Sigmoid colon (tissue), 7 donors: ENCODE data around the gene TSSK2. TPM values are rescaled to one million over a fixed set of nuclear protein-coding genes. Genes with fewer than 3 reads are reported as not detected.

Experiments
- DNase-seq: peaks from one replicate; pipeline ENCODE4 v3.0.0-alpha.2; 2019
- H3K27ac ChIP-seq, 4 donors: fragments of 200-600 bp; sonication (generic); one replicate each; pipeline ENCODE4 v1.5.1; 2016 to 2019; ENCODE audit warnings: mild to moderate bottlenecking in 1 of 4
- H3K27me3 ChIP-seq, 3 donors: fragments of 200-600 bp; sonication (generic); one replicate each; pipeline ENCODE4 v1.5.1; 2019; ENCODE audit warnings: mild to moderate bottlenecking in 1 of 3
- H3K36me3 ChIP-seq, 4 donors: fragments of 200-600 bp; sonication (generic); one replicate each; pipeline ENCODE4 v1.5.1; 2016 to 2019
- H3K4me1 ChIP-seq, 4 donors: fragments of 200-600 bp; sonication (generic); one replicate each; pipeline ENCODE4 v1.5.1; 2017 to 2019
- H3K4me3 ChIP-seq, 4 donors: fragments of 200-600 bp; sonication (generic); one replicate each; pipeline ENCODE4 v1.5.1; 2017 to 2019; ENCODE audit warnings: mild to moderate bottlenecking in 2 of 4, moderate library complexity in 1 of 4
- H3K9me3 ChIP-seq, 4 donors: fragments of 200-600 bp in 3 of 4; sonication (generic) in 3 of 4; one replicate each; pipeline versions ENCODE4 v1.5.1 to v1.6.1; 2013 to 2019
- EP300 ChIP-seq, 4 donors: sonication (generic); formaldehyde crosslinking; IDR thresholded peaks; one replicate each; pipeline ENCODE4 v1.6.1; 2017; ENCODE audit warnings: antibody characterized with exemption in 4 of 4
- POLR2A ChIP-seq, 2 donors: fragments of 450-650 bp; IDR thresholded peaks; one replicate each; pipeline ENCODE4 v1.6.1; 2016; ENCODE audit warnings: antibody characterized with exemption in 2 of 2, mild to moderate bottlenecking in 2 of 2, moderate library complexity in 2 of 2
- POLR2AphosphoS5 ChIP-seq, 4 donors: sonication (generic); formaldehyde crosslinking; IDR thresholded peaks; one replicate each; pipeline ENCODE4 v1.6.1; 2017; ENCODE audit warnings: antibody characterized with exemption in 4 of 4
- WGBS, 2 donors: extraction: QIAGEN DNeasy Blood & Tissue Kit; methylation state at CpG; one replicate each; pipeline ENCODE4 v1.1.7; 2013; 5-methylcytosine and 5-hydroxymethylcytosine counted together
- intact Hi-C: fragments of 100-400 bp; cut with DNase I; formaldehyde crosslinking; loops from one replicate; pipeline ENCODE4 v1.15.1; 2023
- polyA plus RNA-seq, 3 donors: library from polyadenylated mRNA; stranded (reverse); fragments of 200-250 nt; gene quantifications; one replicate each; pipeline ENCODE4 v1.2.3, GENCODE V29; 2013
- total RNA-seq, 4 donors: library from RNA; depleted of rRNA; stranded (reverse); fragments of >200 nt; gene quantifications; one replicate each; pipeline ENCODE4 v1.1.0, GENCODE V29; 2016
- TF ChIP-seq, protein P1 (sequence below), 4 experiments: fragments of 450-650 bp in 3 of 4; fragments of 200-600 bp in 1 of 4; IDR thresholded peaks; one replicate each; pipeline ENCODE4 v1.5.1; 2016 to 2019; ENCODE audit warnings: antibody characterized with exemption in 4 of 4, mild to moderate bottlenecking in 3 of 4, moderate library complexity in 2 of 4
- donor health status: healthy with polysubstance abuse.
- donor health status: Bipolar disorder and iron deficiency.
- donor health status: healthy.

TSSK2 gene
- total and polyA plus RNA-seq, 7 donors = 0.12 TPM; not detected in 6

DNA sequence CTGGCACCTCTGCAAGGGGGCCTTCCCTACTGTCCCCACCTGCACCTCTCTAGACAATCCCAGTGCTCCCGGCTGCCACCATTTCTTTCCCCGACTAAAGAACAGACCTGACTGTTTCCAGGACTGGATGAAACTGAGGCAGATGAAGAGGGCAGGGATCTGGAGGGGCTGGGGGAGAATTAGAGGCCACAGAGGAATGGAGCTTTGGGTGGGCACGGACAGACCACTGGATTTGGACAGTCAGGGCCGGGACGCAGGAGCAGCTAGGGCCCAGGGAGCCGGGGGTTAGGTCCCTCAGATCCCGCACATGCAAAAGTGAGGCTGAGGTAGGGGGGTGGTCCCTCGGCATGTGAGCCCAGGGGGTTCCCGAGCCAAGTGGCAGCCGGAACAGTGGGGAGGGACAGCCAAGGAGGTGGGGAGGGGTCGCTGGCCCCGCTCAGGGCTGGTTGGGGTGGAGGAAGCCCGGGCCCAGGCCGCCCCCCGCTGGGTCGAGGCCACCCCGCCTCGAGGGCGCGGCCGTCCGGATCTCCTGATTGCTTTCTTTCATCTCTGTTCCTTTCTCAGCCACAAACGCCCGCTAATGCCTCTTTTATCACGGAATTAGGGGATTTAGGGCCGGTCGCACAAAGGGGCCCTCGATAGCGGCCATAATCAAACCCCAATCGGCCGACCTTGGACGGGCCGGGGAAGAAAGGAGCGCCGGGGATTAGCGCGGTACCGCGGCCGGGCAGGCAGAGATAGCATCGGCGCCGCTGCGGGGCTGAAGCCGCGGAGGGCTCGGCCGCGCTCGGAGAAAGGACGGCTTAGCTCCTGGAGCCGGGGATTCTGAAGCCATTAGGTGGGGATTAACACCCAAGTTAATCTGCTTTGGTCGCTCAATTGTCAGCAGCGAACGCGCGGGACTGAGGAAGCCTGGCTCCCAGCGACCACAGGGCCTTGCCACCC is 38.2 kb downstream of the TSSK2 start:
- 5 to 7% methylated on average over 58 of the region's 58 CpGs for WGBS, 2 donors
- no peak for DNase-seq
- TF ChIP-seq EP300 (IDR thresholded peaks at IDR 0.05) = no peak
- no peak for TF ChIP-seq POLR2AphosphoS5 (IDR thresholded peaks at IDR 0.05)
- TF ChIP-seq, protein P1, sequence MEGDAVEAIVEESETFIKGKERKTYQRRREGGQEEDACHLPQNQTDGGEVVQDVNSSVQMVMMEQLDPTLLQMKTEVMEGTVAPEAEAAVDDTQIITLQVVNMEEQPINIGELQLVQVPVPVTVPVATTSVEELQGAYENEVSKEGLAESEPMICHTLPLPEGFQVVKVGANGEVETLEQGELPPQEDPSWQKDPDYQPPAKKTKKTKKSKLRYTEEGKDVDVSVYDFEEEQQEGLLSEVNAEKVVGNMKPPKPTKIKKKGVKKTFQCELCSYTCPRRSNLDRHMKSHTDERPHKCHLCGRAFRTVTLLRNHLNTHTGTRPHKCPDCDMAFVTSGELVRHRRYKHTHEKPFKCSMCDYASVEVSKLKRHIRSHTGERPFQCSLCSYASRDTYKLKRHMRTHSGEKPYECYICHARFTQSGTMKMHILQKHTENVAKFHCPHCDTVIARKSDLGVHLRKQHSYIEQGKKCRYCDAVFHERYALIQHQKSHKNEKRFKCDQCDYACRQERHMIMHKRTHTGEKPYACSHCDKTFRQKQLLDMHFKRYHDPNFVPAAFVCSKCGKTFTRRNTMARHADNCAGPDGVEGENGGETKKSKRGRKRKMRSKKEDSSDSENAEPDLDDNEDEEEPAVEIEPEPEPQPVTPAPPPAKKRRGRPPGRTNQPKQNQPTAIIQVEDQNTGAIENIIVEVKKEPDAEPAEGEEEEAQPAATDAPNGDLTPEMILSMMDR (IDR thresholded peaks at IDR 0.05) = no peak
- TF ChIP-seq POLR2A (IDR thresholded peaks at IDR 0.05) = no peak
- Histone ChIP-seq H3K4me1 (peaks cover 0 to 47% (median 44%) of the 10 kb centered on the region in 4 donors), H3K27me3 (peaks cover 7 to 50% (median 37%) of the 10 kb centered on the region in 3 donors), H3K27ac (peak overlapping the region in 1 of 4 donors; percentile 6), H3K9me3 (no peaks in the 10 kb centered on the region), H3K36me3 (no peaks in the 10 kb centered on the region), H3K4me3 (peak overlapping the region in 3 of 4 donors; percentile 20 to 40 (median 21))
- intact Hi-C loops = no loop called here

DNA sequence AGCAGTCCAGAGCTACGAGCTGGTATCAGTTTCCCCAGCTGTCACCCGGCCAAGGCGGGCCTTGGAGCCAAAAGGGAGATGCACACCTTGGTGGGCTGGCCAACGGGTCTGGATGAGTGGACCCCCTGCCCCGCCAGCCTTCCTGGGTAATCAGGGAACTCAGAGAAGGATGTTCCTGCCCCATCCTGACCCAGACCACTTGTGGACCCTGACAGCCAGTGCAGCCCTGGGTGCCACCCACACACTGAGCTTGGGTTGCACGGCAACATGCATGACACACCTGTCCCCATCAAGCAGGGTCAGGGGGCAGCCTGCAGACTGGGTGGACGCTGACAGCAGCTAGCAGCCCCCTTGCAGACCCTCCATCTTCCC is 38.8 kb downstream of the TSSK2 start:
- peaks cover 0 to 54% (median 50%) of the 10 kb centered on the region in 4 donors for H3K4me1 ChIP-seq
- H3K4me3 ChIP-seq = peak overlapping the region in 1 of 4 donors; percentile 40
- H3K36me3 ChIP-seq = no peaks in the 10 kb centered on the region
- H3K9me3 ChIP-seq = no peaks in the 10 kb centered on the region
- H3K27ac ChIP-seq = no peak overlapping the region
- intact Hi-C loops = no loop called here
- TF ChIP-seq POLR2AphosphoS5 (IDR thresholded peaks at IDR 0.05) = no peak
- TF ChIP-seq EP300 (IDR thresholded peaks at IDR 0.05) = no peak
- no peak for TF ChIP-seq POLR2A (IDR thresholded peaks at IDR 0.05)
- TF ChIP-seq, protein P1 (IDR thresholded peaks at IDR 0.05) = no peak
- no peak for DNase-seq
- H3K27me3 ChIP-seq = peaks cover 7 to 44% (median 32%) of the 10 kb centered on the region in 3 donors
- WGBS, 2 donors = 34 to 54% methylated on average over 7 of the region's 7 CpGs

DNA sequence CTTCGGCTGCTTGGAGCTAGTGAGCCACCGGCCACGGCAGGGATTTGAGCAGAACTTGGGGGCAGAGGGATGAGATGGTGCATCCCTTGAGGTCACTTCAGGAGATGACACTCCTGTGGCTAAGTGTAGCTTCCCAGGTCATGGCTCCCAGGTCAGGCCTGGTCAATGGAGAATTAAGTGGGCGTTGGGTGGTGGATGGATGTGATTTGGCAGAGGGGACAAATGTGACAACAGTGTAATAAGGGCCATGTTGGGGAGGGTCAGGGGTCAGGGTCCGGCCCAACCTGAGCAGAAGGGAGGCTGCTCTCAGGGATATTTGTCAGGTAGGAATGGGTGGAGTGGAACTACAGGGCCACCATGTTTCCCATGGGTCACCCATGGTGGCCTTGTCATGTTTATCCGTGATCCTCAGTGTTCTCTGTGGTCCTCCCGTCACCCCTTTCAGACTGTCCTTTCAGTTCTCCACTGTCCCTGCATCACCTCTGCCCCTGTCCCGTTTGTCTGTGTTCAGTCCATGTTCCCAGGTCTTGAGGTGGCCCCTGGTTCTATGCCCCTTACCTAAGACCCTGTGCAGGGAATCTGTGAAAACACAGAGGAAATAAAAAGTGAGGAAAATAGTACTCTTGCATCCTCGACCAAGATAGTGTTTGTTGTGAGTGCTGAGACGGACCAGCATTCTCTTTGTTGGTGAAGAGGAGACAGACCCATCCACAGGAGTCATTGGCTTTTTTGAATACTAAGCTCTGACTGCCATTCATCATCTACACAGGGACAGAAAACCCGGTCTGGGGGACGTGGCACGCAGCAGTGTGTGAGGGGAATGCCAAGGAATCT is 41.3 kb downstream of the TSSK2 start:
- peaks cover 0 to 66% (median 61%) of the 10 kb centered on the region in 4 donors for H3K4me1 ChIP-seq
- 12 to 40% methylated on average over 13 of the region's 13 CpGs for WGBS, 2 donors
- no peaks in the 10 kb centered on the region for H3K9me3 ChIP-seq
- no peak for DNase-seq
- H3K27me3 ChIP-seq = peaks cover 7 to 23% (median 22%) of the 10 kb centered on the region in 3 donors
- peak overlapping the region; percentile 84 to 95 (median 91) for H3K27ac ChIP-seq
- no peaks in the 10 kb centered on the region for H3K36me3 ChIP-seq
- intact Hi-C loops = no loop called here
- peak overlapping the region; percentile 69 to 99 (median 97) for H3K4me3 ChIP-seq
- TF ChIP-seq POLR2AphosphoS5 (IDR thresholded peaks at IDR 0.05) (no peak), EP300 (IDR thresholded peaks at IDR 0.05) (no peak), POLR2A (IDR thresholded peaks at IDR 0.05) (no peak)
- TF ChIP-seq, protein P1 (IDR thresholded peaks at IDR 0.05) = no peak

DNA sequence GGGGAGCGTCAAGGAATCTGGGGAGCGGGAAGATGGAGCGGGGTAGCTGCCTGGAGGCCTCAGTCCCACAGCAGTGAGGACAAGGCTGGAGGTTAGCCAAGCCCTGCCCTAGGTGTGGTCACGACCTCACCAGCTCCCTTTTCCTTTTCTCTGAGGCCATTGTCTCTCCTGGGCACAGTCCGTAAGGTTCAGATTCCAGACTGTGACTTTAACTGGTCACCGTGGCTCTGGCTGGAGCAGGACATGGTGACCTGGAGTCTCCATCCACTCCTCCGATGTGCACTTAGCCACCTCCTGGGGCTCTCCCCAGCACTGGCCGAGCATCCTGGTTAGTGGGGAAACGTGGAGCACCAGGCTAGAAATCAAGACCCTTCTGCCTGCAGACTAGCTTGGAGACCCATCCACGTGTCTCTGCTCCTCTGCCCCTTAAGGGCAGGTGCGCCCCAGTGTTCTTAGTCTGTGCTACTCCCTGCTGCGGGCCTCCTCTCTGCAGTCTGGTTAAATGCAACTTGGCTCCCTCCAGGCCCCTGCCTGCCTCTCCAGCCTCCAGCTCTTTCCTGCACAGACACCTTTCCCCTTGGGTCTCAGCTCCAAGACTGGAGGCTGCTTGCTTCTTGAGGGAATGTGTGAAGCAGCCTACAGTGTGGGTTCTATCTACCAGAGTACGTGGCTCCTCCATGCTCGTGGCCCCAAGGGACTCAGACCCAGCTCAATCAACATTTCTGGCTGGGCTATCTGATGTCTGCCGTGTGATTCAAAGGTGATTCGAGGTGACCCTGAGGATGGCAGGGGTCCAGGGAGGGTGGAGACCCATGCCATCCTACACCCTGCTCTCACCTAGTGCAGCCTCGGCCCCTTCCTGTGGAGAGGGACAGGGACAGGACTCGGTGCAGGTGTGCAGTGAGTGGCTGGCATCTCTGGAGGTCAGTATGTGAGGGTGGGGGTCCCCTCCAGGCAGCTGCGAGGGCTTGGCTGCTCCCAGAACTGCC is 42.2 kb downstream of the TSSK2 start:
- intact Hi-C loops = no loop called here
- WGBS, 2 donors = 48 to 73% methylated on average over 19 of the region's 19 CpGs
- Histone ChIP-seq H3K27me3 (peaks cover 7 to 14% (median 13%) of the 10 kb centered on the region in 3 donors), H3K9me3 (no peaks in the 10 kb centered on the region), H3K4me1 (peaks cover 0 to 74% (median 66%) of the 10 kb centered on the region in 4 donors), H3K27ac (no peak overlapping the region), H3K36me3 (no peaks in the 10 kb centered on the region), H3K4me3 (no peak overlapping the region)
- TF ChIP-seq, protein P1 (IDR thresholded peaks at IDR 0.05) = no peak
- TF ChIP-seq POLR2A (IDR thresholded peaks at IDR 0.05) (no peak), POLR2AphosphoS5 (IDR thresholded peaks at IDR 0.05) (no peak), EP300 (IDR thresholded peaks at IDR 0.05) (no peak)
- DNase-seq = no peak
